Cortex of kidney (tissue), 1 donor: ENCODE data around the gene ROR1.

Experiments used
- DNase-seq: peaks from one replicate; lab custom pipeline; 2025; lab: John Stamatoyannopoulos, UW

Gene ROR1

DNA sequence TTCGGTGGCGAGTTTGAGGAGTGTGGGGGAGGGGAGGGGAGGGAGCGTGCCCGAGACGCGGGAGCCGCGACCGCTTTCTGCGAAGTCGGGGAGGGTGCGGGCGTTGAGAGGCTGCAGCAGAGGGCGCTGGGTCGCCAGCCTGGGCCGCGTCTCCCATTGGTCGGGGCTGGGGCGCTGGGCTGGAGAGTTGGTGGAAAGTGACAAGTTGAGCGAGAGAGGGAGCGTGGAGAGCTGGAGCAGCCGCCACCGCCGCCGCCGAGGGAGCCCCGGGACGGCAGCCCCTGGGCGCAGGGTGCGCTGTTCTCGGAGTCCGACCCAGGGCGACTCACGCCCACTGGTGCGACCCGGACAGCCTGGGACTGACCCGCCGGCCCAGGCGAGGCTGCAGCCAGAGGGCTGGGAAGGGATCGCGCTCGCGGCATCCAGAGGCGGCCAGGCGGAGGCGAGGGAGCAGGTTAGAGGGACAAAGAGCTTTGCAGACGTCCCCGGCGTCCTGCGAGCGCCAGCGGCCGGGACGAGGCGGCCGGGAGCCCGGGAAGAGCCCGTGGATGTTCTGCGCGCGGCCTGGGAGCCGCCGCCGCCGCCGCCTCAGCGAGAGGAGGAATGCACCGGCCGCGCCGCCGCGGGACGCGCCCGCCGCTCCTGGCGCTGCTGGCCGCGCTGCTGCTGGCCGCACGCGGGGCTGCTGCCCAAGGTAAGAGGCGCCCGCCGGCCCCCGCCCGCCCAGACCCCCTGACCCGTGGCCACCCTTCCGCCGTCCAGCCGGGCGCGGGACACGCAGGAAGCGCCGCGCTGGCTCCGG lies at the start of gene ROR1:
TSS of gene ROR1 (plus strand) at position 203 of the 802 bp plus-strand sequence.
- DNase-seq: peak; percentile 13

DNA sequence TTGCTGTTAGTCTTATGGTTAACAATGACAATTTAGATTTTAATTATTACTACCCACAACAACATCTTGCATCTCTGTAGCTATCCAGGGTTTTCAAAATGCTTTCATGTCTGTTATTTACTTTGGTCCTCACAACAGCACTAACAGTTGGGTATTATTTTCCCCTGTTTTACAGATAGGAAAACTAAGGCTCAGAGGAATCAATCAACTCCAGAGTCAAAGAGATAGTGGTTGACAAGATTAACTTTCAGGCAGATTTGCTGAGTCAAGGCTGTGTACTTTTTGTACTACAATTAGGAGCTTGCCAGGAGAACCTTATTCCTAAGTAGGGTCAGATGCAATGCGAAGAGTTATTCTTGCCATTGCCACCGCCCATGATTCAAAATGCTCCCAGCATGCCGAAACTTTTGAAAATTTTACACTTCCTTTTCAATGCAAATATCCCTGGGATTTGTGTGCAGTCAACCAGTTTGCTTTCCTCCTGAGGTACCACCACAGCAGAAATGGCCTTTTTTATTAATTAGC lies 49.4 kb upstream of the ROR1 start:
- no peak for DNase-seq

DNA sequence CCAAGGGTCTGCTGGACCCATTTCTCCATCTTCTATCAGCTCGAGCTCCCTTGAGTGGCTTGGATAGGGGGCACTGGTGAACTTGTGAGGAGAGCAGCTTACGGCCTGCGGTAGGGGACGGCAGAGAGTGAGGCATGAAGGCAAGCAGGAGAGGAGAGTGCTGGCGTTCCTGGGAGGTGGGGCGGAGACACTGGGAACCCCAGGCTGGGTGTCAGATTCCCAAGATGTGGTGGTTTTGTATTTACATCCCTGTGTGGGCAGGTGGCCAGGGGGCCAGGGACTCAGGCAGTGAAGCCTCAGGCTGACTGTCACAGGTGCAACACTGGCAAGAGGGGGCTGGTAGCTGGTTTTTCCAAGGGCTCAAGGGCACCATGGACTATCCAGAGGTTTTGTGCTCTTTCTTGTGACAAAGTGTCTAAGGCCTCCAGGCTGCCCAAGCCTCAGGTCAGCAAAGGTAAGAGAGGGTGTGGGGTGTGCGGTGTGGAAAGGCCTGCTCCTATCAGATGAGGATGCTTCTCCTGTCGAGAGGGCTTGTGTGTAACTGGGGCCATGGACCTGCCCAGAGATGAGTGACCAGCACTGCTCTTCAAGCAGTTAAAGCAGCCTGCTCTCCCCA lies 45.1 kb upstream of the ROR1 start:
- no peak for DNase-seq

DNA sequence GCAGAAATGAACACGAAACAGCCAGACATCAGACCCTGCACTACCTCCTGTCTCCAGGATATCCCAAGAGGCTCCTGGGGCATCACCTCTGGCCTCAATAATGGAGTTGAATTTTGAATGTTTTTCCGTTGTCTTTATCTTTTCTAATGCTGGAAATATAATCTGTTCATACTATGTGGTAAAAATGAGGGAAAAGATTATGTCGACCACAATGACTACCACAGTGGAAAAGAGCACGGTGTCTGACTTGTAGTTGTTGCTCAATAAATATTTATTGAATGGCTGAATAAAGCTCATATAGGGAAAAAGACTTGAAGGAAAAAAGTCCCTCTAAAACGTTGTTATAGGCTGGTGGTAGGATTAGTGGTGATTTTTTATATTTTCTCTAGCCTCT lies 44.6 kb upstream of the ROR1 start:
- no peak for DNase-seq

DNA sequence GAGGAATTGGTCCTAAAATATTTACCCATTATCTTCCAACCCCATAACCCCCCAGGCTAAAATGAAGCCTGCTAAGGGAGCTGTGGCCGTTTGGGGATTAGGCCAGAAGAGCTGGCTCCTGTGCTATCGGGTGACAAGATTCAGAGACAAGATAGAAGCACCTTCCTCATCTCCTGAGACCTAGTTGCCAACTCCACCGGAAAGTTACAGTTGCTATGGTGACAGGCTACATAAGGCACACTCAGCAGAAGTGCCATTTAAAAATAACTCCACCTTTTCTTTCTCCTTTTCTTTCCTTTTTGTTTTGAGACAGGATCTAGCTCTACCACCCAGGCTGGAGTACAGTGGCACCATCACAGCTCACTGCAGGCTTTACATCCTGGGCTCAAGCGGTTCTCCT lies 43.6 kb upstream of the ROR1 start:
- DNase-seq: no peak

DNA sequence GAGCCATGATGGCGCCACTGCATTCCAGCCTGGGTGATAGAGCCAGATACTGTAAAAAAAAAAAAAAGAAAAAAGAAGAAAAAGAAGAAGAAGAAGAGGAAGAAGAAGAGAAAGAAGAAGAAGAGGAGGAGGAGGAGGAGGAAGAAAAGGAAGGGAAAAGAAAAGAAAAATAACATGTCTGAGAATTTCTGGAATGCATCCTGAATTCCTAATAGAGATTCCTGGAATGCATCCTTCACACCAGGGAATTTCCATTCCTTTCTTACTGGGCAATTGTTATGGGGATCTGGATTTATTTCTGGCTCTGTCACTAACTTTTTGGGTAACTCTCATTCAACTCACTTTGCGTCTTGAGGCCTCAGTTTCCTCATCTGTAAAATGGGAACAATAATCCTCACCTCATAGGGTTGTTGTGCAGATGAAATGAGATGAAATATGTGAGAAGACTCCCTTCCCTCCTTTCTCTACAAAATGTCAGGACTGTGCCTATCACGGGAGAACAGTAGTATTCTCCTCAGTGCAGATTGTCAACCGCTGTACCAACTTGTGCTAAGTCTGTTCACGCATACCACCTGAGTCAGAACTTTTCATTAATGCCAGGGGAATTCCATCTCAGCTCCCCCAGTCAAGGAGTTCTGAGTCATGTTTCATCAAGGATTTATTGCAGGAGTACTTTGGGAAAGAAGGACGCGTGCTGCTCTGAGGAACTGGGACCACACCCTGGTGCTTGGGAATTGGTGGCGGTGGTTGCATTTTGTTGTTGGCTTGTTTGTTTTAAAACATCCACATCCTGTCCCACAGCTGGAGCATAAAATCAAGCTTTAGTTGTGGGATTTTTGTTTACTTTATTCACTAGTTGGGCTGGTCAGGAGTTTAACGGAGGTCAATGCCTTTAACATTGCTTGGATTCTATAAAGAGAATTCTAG lies 42.4 kb upstream of the ROR1 start:
- DNase-seq: no peak

DNA sequence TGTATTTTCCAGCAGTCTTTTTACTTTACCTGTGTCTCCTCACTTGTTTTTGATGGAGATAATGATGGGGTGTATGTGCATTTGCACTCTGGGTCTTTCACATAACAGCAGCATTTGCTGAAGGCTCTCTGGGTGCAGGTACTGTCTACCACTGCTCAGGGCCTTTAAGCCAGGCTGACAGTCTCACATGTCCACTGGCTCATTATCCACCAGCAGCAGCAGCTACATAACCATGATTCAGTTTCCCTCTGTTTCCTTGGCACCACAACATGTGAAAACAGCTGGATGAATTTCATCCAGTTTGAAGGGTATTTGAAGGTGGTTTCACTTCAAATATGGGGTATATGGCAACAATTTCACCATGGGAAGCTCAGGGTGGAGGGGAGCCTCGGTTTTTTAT lies 41.2 kb upstream of the ROR1 start:
- no peak for DNase-seq

DNA sequence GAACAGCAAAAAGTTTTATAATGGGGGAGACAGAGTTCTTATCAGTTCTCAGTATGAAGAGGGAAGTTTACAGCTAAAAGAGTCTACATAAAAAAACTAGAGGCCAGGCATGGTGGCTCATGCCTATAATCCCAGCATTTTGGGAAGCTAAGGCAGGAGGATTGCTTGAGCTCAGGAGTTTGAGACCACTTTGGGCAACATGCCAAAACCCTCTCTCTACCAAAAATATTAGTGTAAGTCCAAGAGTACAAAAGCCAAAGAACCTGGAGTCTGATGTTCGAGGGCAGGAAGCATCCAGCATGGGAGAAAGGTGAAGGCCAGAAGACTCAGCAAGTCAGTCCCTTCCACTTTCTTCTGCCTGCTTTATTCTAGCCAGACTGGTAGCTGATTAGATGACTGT lies 35.0 kb upstream of the ROR1 start:
- DNase-seq: no peak

DNA sequence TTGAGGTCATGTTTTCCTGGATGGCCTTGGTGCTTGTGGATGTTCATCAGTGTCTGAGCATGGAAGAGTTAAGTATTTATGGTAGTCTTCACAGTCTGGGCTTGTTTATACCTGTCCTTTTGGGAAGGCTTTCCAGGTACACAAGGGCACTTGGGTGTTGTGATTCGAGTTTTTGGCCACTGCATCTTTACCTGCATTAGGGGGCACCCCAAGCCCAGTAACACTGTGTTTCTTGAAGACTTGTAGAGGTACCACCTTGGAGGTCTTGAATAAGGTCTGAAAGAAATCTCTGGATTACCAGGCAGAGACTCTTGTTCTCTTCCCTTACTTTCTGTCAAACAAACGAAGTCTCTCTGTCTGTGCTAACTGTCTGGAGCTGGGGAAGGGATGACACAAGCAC lies 34.4 kb upstream of the ROR1 start:
- DNase-seq: no peak

DNA sequence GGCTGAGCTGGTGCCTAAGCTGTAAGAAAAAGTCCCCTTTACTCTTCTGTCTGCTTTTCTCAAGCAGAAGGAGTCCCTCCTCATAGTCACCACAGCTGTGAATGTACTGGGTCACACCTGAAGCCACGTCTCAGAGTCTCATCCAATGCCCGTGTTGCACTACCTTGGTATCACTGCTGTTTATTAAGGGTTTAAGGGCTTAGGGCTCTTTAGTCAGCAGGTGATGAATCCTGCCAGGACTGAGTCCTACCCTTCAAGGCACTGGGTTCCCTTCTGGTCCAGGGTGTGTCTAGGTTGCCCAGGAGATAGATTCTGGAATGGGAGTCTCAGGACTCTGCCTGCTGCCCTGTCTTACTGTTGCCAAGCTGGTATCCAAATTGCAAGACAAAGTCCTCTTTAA lies 33.4 kb upstream of the ROR1 start:
- no peak for DNase-seq

DNA sequence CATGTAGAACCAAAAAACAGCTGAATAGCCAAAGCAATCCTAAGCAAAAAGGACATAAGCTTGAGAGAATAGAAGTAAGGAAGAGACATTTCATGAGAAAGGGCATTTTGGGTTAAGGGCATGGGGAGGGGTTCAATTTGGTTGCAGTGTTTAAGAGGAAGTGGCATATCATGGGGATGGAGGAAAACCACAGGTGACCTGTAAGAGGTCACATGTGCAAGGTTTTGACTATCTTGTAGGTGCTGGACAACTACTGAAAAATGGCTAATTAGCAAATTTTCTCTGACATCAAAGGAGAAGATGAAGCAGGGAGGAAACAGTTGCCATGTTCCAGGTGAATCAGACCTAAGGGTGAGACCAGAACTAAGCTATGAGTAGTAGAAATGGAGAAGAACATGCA lies 31.3 kb upstream of the ROR1 start:
- no peak for DNase-seq

DNA sequence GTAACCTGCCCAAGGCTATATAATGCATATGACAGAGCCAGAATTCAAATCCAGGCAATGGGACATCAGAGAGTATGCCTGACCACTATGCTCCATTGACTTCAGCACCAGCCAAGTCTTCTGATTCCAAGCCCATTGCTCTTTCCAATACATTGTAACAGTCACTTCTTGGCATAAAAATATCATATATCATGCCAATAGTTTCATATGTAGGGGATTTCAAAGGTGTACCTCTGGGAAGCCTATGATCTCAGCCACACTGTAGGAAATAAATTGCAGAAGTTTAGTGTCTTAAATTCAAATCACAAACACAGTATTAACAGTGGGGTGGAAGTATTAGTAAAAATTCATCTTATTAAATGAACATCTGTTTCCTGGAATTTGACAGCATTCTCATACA lies 30.0 kb upstream of the ROR1 start:
- no peak for DNase-seq

DNA sequence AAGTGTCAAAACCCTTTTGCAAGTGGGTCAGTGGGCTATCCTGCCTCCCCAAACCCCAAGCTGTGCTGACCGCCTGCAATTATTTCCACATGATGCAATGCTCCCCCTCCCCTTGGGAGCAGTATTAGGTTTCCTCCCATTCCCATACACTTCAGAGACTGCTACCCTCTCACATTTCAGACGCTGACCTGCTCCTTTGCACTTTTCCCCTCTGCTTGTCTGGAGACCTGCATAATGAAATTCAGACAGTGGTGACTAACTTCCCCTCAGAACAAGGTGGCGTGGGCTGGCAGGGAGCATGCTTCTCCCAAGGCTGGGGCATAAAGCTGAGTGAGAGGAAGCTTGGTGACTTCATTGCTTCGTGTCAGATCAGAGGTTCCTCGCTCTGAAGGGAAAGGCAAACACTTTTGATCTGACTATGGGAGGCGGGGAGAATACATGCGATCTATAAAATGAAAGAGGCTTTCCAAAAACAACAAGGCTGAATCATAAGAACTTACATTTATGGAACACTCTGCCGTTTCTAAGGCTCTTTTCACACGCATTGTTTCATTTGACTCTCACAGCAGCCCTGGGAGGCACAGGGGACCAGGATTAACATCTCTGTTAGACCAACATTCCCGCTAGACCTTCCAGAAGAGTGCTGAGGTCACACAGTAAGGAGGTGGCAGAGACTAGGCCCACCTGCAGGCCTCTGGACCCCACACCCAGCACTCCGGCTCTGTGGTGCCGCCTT lies 27.5 kb upstream of the ROR1 start:
- no peak for DNase-seq

DNA sequence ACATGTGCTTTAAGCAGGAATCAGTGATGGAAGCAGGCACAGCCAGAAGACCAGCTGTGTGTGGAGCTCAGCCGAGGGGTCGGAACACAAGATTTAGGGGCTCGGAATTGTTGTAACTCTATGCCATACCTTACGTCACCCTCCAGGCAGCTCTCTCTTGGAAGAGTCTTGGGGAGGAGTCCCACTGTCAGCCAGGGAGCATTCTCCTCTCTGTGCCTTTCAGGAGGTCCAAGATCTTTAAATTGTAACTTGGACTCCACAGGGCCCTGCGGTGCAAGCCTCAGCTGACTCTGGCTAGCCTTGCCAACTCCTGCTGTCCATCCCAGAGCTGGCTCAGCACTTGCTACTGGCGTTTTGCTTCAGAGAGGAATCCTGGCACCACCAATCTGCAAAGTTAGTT lies 26.4 kb upstream of the ROR1 start:
- no peak for DNase-seq

DNA sequence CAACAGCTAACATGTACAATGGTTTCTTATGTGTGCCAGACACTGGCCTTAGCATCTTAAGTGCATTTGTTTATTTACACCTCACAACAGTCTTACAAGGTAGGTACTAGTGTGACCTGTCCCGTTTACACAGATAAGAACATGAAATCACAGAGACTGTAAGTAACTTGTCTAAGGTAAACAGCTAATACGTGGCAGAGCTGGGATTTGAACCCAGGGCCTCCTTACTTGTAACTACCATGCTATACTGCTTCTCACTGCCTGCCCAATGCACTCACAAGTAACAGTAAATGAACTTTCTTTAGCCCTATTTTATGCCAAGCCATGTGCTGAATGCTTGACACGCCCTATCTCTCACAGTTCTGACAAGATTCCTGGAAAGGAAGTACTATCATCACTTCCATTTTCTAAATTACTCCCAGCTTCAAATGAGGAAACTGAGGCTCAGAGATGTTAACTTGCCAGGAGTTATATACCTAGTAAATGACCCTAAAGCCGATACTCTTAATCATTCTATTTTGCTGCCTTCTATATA lies 25.7 kb upstream of the ROR1 start:
- DNase-seq: no peak

DNA sequence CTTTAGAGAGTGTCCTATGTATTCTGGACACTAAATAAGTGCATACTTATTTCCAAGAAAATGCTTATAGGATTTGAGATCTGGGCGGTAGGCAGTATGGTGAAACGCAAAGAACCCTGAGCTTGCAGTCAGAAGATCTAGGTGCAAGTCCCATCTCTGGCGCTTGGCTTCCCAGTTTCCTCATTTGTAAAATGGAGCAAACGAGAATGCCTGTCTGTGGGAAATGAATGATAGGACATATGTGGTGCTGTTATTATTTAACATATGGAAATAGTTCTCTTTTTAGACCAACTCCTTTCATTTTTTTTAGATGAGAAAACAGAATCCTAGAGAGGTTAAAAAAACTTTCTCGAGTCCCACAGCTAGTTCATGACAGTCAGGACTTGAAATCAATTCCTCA lies 25.2 kb upstream of the ROR1 start:
- DNase-seq: no peak

DNA sequence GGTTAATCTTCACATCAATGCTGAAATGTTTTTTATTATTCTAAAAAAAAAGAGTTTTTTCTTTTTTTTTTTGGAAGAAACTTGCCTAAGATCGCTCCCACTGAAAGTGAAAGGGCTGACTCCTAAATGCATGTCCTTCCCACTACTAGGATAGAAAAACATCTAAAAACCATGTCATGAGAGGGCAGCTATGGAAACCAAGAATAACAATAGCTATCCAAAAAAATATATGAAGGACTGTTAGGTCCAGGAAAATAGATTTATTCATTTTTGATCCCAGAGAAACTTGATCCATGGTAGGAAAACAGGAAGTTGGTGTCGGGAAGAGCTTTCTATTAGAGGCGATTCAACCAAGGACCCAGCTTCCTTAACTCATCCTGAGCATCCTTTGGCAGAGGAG lies 23.1 kb upstream of the ROR1 start:
- DNase-seq: no peak

DNA sequence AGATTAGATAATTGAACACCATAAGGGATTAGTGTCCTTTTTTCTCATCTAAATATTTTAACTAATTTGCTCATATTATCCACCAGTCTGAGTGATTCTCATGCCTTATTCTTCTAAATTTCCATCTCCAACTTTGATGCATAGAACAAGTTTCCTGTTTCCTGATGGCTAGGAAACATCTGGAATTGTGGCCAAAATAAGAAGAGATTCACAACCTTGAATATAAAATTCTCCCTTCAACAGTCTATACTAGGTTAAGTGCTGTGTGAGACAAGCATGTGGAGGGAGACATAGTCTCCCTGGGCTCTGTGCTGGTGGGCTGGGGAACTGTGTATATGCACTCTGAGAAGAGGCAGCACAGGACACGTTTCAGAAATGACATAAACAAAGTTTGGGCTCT lies 21.6 kb upstream of the ROR1 start:
- no peak for DNase-seq

DNA sequence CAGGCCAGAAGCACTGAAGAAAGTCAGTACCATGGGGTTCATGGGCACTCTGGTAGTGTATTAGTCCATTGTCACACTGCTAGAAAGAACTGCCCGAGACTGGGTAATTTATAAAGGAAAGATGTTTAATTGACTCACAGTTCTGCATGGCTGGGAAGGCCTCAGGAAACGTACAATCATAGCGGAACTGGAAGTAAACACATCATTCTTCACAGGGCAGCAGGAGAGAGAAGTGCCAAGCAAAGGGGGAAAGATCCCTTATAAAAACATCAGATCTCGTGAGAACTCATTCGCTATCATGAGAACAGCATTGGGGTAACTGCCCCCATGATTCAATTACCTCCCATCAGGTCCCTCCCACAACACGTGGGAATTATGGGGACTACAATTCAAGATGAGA lies 20.2 kb upstream of the ROR1 start:
- no peak for DNase-seq

DNA sequence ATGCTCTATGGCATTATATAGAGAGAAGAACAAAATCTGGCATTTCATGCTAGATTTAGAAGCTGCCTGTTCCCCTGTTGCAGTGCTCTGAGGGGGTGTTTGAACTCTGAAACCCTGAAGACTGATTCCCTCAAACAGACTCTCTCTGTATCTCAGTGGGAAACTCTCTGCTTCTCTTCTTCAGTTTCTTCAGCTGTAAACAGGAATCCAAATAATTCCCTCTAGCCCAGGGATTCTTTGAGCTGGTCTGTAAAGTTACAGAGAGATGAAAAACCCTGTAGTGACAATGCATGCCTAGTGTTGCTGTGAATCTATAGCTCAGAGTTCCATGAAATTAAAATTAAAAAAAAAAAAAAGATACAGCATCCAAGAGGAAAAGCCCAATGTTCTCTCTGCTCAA lies 17.0 kb upstream of the ROR1 start:
- DNase-seq: no peak

DNA sequence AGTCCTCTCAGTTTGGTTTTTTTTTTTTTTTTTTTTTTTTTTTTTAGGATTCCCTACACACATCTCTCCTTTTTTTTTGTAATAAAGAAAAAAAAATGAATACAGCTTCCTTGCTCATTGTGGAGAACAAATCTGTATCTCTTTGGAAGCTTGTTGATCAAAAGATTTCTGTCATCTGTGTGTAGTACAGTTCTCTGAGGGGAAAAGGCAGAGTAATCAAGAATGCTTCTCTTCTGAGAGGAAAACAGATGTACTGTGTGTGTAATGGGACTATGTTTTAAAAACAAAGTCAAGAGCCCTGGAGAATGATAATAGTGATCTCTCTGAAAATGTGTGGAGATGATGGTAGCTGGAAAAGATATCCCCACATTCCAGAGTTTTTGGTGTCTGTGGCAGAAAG lies 16.5 kb upstream of the ROR1 start:
- no peak for DNase-seq

DNA sequence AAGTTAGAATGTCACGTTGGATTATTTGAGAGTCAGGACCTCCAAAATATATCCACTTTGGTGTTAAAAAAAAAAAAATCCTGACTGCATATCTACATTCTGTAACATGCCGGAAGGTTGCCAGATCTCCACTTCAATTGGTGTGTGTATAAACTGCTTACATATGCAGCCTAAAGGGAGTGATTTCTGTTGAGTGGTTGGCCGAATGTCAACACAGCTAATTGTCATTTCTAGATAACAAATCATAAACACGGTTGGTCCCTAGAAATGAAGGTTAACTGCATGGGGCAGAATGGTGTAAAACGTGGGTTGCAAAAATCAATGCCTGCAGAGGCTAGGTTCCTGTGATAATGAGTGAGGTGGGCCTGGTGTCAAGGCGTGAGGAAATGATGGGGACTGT lies 15.0 kb upstream of the ROR1 start:
- no peak for DNase-seq
